ENCODE results near the gene PTPRT.

DNA sequence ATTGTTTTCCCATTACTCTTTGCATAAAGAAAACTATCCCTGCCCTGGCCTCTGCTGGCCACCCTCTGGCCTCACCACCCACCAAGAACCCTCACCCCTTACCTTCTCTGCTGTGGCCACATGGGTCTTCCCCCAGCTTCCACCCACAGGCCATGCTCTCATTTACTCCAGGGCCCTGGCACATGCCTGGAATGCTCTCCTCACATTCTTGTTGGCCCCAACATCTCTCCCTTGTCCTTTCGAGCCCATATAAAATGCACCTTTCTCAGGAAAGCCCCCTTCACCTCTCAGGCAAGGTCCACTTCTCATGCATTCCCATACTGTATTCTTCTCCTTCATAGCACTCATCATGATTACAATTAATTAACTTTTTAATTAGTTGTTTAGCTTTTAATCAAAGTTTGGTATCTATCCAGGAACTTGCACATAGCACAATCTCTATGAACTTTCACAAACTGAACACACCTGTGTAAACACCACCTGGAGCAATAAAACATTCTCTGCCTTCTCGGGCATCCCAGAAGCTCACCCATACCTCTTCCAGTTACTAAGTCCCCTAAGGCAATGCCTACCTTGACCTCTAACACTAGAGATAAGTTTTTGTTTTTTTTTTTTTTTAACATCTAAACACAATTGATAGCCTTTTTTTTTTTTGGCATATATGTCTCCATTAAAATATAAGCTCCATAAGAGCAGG is 617.2 kb downstream of the PTPRT start:
- no peak for TF ChIP-seq EZH2 (IDR thresholded peaks at IDR 0.05; ENCODE audit: low read length, missing control alignments)
- TF ChIP-seq, protein P1, sequence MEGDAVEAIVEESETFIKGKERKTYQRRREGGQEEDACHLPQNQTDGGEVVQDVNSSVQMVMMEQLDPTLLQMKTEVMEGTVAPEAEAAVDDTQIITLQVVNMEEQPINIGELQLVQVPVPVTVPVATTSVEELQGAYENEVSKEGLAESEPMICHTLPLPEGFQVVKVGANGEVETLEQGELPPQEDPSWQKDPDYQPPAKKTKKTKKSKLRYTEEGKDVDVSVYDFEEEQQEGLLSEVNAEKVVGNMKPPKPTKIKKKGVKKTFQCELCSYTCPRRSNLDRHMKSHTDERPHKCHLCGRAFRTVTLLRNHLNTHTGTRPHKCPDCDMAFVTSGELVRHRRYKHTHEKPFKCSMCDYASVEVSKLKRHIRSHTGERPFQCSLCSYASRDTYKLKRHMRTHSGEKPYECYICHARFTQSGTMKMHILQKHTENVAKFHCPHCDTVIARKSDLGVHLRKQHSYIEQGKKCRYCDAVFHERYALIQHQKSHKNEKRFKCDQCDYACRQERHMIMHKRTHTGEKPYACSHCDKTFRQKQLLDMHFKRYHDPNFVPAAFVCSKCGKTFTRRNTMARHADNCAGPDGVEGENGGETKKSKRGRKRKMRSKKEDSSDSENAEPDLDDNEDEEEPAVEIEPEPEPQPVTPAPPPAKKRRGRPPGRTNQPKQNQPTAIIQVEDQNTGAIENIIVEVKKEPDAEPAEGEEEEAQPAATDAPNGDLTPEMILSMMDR (conservative IDR thresholded peaks at IDR 0.05 in 1 of 2, IDR thresholded peaks at IDR 0.05 in 1 of 2; ENCODE audit: low read depth in 1 of 2, low read length in 2 of 2) = no peak
